Esophagus (tissue), 2 donors: ENCODE data around the gene ARHGAP42. TPM values are rescaled to one million over a fixed set of nuclear protein-coding genes. Genes with fewer than 3 reads are reported as not detected.

Experiments used
- H3K27ac ChIP-seq, 2 donors: one replicate each; pipeline ENCODE4 v1.5.1; 2013; ENCODE audit warnings: low read depth in 2 of 2, mild to moderate bottlenecking in 2 of 2, inconsistent platforms in 1 of 2, low read length in 1 of 2, moderate library complexity in 1 of 2
- H3K27me3 ChIP-seq, 2 donors: one replicate each; pipeline ENCODE4 v1.6.1; 2013; ENCODE audit warnings: low read length in 2 of 2, control low read depth in 1 of 2, mild to moderate bottlenecking in 1 of 2; ENCODE audit not compliant: insufficient read depth in 2 of 2, control insufficient read depth in 1 of 2
- H3K36me3 ChIP-seq, 2 donors: one replicate each; pipeline ENCODE4 v1.6.1; 2013; ENCODE audit warnings: low read length in 1 of 2; ENCODE audit not compliant: control insufficient read depth in 2 of 2, insufficient read depth in 2 of 2
- H3K4me1 ChIP-seq, 2 donors: one replicate each; pipeline ENCODE4 v1.6.1; 2013; ENCODE audit warnings: low read length in 1 of 2; ENCODE audit not compliant: control insufficient read depth in 2 of 2, insufficient read depth in 2 of 2
- H3K4me3 ChIP-seq, 2 donors: one replicate each; pipeline ENCODE4 v1.5.1; 2013; ENCODE audit warnings: low read length in 2 of 2, mild to moderate bottlenecking in 2 of 2, low read depth in 1 of 2, moderate library complexity in 1 of 2
- H3K9me3 ChIP-seq, 2 donors: one replicate each; pipeline ENCODE4 v1.6.1; 2013; ENCODE audit warnings: mild to moderate bottlenecking in 2 of 2, low read depth in 1 of 2, low read length in 1 of 2, moderate library complexity in 1 of 2; ENCODE audit not compliant: control insufficient read depth in 2 of 2, insufficient read depth in 1 of 2
- WGBS, 2 donors: extraction: QIAGEN DNeasy Blood & Tissue Kit; methylation state at CpG; one replicate each; pipeline ENCODE4 v1.1.7; 2013; 5-methylcytosine and 5-hydroxymethylcytosine counted together
- polyA plus RNA-seq, 2 donors: library from polyadenylated mRNA; stranded (reverse); fragments of 200-250 nt; gene quantifications; one replicate each; pipeline ENCODE4 v1.2.3, GENCODE V29; 2013
- donor health status: healthy with polysubstance abuse.
- donor health status: Bipolar disorder and iron deficiency.

ARHGAP42 gene
- polyA plus RNA-seq, 2 donors = 1.0 to 1.2 TPM

DNA sequence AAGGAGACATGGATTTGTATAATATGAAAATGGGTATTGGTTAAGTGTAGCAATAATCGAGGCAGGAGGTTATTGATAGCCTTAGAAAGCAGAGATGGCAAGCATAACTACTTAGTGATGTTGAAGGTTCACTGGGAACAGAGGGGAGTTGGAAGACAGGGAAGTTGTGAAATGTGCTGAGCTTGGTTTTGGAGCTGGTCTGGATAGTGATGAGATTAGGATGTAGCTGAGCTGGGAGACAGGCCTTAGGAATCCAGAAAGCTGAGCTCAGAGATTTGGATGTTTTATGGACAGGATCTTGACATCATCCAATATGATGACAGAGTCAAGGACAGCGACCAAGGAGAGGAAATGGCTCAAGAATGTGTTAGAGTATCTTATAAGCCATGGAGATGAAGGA, 113.1 kb downstream of the ARHGAP42 start:
- Histone ChIP-seq H3K27me3 (no peaks in the 10 kb centered on the region), H3K9me3 (no peaks in the 10 kb centered on the region), H3K4me3 (no peak overlapping the region), H3K4me1 (no peaks in the 10 kb centered on the region), H3K36me3 (no peaks in the 10 kb centered on the region), H3K27ac (no peak overlapping the region)
- 77 to 84% methylated on average over 2 of the region's 2 CpGs for WGBS, 2 donors

GRCh38 chr11:100801225-100801999, 114.3 kb downstream of the ARHGAP42 start:
- Histone ChIP-seq H3K9me3 (no peaks in the 10 kb centered on the region), H3K4me1 (no peaks in the 10 kb centered on the region), H3K27ac (no peak overlapping the region), H3K36me3 (no peaks in the 10 kb centered on the region), H3K4me3 (no peak overlapping the region), H3K27me3 (no peaks in the 10 kb centered on the region)
- WGBS, 2 donors = 90 to 92% methylated on average over 3 of the region's 3 CpGs

GRCh38 chr11:100805506-100806199, 118.6 kb downstream of the ARHGAP42 start:
- no peak overlapping the region for H3K4me3 ChIP-seq
- no peaks in the 10 kb centered on the region for H3K9me3 ChIP-seq
- no peaks in the 10 kb centered on the region for H3K27me3 ChIP-seq
- H3K27ac ChIP-seq = no peak overlapping the region
- no peaks in the 10 kb centered on the region for H3K36me3 ChIP-seq
- H3K4me1 ChIP-seq = no peaks in the 10 kb centered on the region
- WGBS, 2 donors = 94 to 96% methylated on average over 1 of the region's 1 CpG

DNA sequence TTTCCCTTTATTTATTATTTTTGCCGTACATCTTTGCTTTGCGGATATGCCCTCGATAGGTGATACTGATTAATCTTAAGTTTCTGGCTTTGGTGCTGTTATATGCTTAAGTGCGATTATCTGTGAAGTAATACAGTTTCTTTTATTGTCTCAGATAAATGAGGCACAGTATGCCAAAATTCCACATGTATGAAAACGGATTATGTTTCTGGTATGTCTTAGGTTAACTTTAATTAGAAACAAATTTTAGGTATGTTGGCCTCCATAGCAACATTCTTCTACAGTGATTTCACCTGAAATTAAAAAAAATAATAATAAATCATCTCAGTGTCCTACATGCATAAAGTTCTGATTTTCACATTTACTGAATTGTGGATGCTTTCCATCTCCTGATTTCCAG, 119.2 kb downstream of the ARHGAP42 start:
- WGBS, 2 donors = 83 to 90% methylated on average over 5 of the region's 5 CpGs
- no peak overlapping the region for H3K4me3 ChIP-seq
- H3K9me3 ChIP-seq = no peaks in the 10 kb centered on the region
- no peaks in the 10 kb centered on the region for H3K4me1 ChIP-seq
- no peaks in the 10 kb centered on the region for H3K36me3 ChIP-seq
- H3K27me3 ChIP-seq = no peaks in the 10 kb centered on the region
- H3K27ac ChIP-seq = no peak overlapping the region

DNA sequence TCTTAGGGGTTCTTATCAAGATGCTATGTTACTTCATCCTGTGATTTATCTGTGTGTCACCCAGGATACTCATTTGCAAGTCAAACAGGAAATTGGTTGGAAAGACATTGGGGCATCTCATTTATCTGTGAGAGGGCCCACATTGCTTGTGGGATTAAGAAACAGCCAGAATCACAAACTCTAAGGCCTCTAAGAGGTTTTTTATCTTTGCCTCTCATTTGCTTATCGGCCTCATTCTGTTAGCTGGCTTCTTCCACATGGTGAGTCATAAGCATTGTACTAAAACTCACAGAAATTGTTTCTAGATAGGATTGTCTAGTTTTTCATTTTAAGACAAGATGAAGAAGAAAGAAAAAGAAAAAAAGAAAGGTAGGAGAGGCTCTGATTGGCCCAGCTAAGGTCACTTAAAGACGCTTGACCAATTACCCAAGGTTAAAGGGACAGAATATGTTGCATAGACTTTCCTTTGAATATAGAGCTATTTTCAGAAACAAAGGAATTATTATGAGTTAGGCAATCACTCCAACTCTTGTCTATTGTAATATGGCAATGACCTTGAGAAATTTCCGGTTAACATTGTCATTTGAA, 121.9 kb downstream of the ARHGAP42 start:
- H3K4me3 ChIP-seq = no peak overlapping the region
- H3K9me3 ChIP-seq = no peaks in the 10 kb centered on the region
- H3K36me3 ChIP-seq = no peaks in the 10 kb centered on the region
- H3K27me3 ChIP-seq = no peaks in the 10 kb centered on the region
- 68 to 75% methylated on average over 3 of the region's 3 CpGs for WGBS, 2 donors
- no peak overlapping the region for H3K27ac ChIP-seq
- H3K4me1 ChIP-seq = no peaks in the 10 kb centered on the region

- Histone ChIP-seq H3K27ac (no peak overlapping the region), H3K4me3 (no peak overlapping the region), H3K9me3 (no peaks in the 10 kb centered on the region), H3K4me1 (no peaks in the 10 kb centered on the region), H3K27me3 (no peaks in the 10 kb centered on the region), H3K36me3 (no peaks in the 10 kb centered on the region)
- 77 to 78% methylated on average over 2 of the region's 2 CpGs for WGBS, 2 donors
These were observed 123.1 kb downstream of the ARHGAP42 start for GRCh38 chr11:100810146-100810545.

GRCh38 chr11:100810666-100811065, 123.6 kb downstream of the ARHGAP42 start:
- H3K27me3 ChIP-seq = no peaks in the 10 kb centered on the region
- H3K36me3 ChIP-seq = no peaks in the 10 kb centered on the region
- no peak overlapping the region for H3K4me3 ChIP-seq
- H3K4me1 ChIP-seq = no peaks in the 10 kb centered on the region
- H3K9me3 ChIP-seq = no peaks in the 10 kb centered on the region
- WGBS, 2 donors = 93% methylated on average over 3 of the region's 3 CpGs
- no peak overlapping the region for H3K27ac ChIP-seq

DNA sequence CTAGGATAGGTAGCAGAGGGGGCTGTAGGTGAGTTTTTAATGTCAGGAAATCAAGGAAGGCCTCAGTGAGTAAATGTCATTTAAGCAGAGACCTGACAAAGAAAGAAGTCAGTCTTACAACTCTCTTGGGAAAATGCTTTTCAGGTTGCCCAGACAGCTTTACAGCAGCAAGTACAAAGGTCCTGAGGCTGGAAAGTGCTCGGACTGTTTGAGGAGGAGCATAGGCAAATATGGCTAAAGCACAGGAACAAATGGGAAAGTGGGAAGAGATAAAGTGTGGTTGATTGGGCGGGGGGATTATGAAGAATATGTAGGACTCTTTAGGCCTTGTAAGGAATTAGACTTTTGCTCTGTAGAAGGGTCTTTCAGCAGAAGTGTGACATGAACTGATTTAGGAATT, 125.4 kb downstream of the ARHGAP42 start:
- Histone ChIP-seq H3K9me3 (no peaks in the 10 kb centered on the region), H3K36me3 (no peaks in the 10 kb centered on the region), H3K27me3 (no peaks in the 10 kb centered on the region), H3K27ac (no peak overlapping the region), H3K4me1 (no peaks in the 10 kb centered on the region), H3K4me3 (no peak overlapping the region)
- 87 to 88% methylated on average over 2 of the region's 2 CpGs for WGBS, 2 donors

- no peaks in the 10 kb centered on the region for H3K36me3 ChIP-seq
- no peaks in the 10 kb centered on the region for H3K4me1 ChIP-seq
- H3K9me3 ChIP-seq = no peaks in the 10 kb centered on the region
- no peak overlapping the region for H3K27ac ChIP-seq
- H3K27me3 ChIP-seq = no peaks in the 10 kb centered on the region
- WGBS, 2 donors = 91 to 94% methylated on average over 1 of the region's 1 CpG
- no peak overlapping the region for H3K4me3 ChIP-seq
These were observed 128.8 kb downstream of the ARHGAP42 start for GRCh38 chr11:100815787-100816330.
